ENCODE results near the gene LELP1.
A peak's percentile ranks its signal among the peaks of the same experiment; 100 is the strongest.

LELP1 gene

GRCh38 chr1:153248176-153248879 is 45.1 kb downstream of the LELP1 start:
- Mint-ChIP-seq H3K27me3 (peaks cover 34% of the 10 kb centered on the region), H3K9me3 (peaks cover 11 to 13% of the 10 kb centered on the region in 2 donors), H3K4me1 (no peaks in the 10 kb centered on the region), H3K4me3 (no peak overlapping the region), H3K27ac (no peak overlapping the region)
- DNase-seq (no peak), ATAC-seq (no peak)

- DNase-seq = no peak
- no peak overlapping the region for H3K4me3 Mint-ChIP-seq
- H3K4me1 Mint-ChIP-seq = no peaks in the 10 kb centered on the region
- H3K9me3 Mint-ChIP-seq = peaks cover 0 to under 1% of the 10 kb centered on the region in 2 donors
- H3K27ac Mint-ChIP-seq = no peak overlapping the region
- no peak for ATAC-seq
- H3K27me3 Mint-ChIP-seq = peaks cover 34% of the 10 kb centered on the region
These were observed 46.9 kb downstream of the LELP1 start for GRCh38 chr1:153250166-153250565.

- Mint-ChIP-seq H3K4me1 (no peaks in the 10 kb centered on the region), H3K27ac (no peak overlapping the region), H3K27me3 (peaks cover 34% of the 10 kb centered on the region), H3K4me3 (no peak overlapping the region), H3K9me3 (no peaks in the 10 kb centered on the region)
- DNase-seq = no peak
- no peak for ATAC-seq
These were observed 47.9 kb downstream of the LELP1 start for GRCh38 chr1:153251087-153251486.

DNA sequence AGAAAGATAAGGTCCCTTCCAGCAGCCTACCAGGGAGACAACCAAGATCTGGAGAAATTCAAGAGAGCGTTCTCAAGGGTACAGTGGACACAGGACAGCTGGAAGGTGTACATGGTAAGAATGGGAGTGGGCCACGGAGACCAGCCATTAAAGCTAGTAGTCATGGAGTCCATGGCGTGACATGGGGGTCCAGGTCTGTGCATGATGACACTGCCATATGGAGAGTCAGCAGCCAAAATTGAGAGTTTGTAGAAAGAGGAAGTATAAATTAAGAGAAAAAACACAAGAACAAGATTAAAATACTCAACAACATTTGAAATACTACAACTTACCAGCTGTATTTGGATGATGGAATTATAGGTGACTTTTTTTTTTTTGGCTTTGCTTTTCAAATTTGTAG is 48.3 kb downstream of the LELP1 start:
- Mint-ChIP-seq H3K27ac (no peak overlapping the region), H3K27me3 (peaks cover 34% of the 10 kb centered on the region), H3K4me3 (no peak overlapping the region), H3K9me3 (no peaks in the 10 kb centered on the region), H3K4me1 (no peaks in the 10 kb centered on the region)
- ATAC-seq (no peak), DNase-seq (no peak)

DNA sequence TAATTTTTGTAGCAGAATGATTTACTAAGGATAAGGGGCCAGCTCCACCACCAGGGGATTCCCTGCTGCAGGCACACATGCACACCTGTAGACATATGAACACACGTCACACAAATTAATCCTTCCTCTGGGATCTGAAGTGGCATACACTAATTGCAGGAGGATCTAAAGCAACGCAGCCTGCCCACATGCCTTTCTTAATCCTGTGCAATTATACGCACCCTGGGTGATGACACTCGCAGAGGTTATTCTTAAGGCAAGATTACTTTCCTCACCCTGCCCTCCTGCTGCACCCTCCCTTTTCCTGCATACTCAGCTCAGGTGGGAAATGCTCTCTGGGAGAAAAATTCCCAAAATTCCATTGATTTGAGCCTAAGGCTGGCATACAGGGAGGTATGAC is 48.8 kb downstream of the LELP1 start:
- peaks cover 34% of the 10 kb centered on the region for H3K27me3 Mint-ChIP-seq
- ATAC-seq (no peak), DNase-seq (no peak)
- no peaks in the 10 kb centered on the region for H3K9me3 Mint-ChIP-seq
- H3K4me3 Mint-ChIP-seq = no peak overlapping the region
- H3K4me1 Mint-ChIP-seq = no peaks in the 10 kb centered on the region
- no peak overlapping the region for H3K27ac Mint-ChIP-seq

GRCh38 chr1:153253076-153253475 is 49.8 kb downstream of the LELP1 start:
- no peak overlapping the region for H3K27ac Mint-ChIP-seq
- peaks cover 32% of the 10 kb centered on the region for H3K27me3 Mint-ChIP-seq
- H3K4me3 Mint-ChIP-seq = no peak overlapping the region
- DNase-seq (no peak), ATAC-seq (no peak)
- no peaks in the 10 kb centered on the region for H3K4me1 Mint-ChIP-seq
- no peaks in the 10 kb centered on the region for H3K9me3 Mint-ChIP-seq

GRCh38 chr1:153253693-153254092 is 50.5 kb downstream of the LELP1 start:
- H3K27ac Mint-ChIP-seq = no peak overlapping the region
- no peaks in the 10 kb centered on the region for H3K9me3 Mint-ChIP-seq
- ATAC-seq (peak; percentile 31), DNase-seq (no peak)
- peaks cover 37% of the 10 kb centered on the region for H3K27me3 Mint-ChIP-seq
- no peaks in the 10 kb centered on the region for H3K4me1 Mint-ChIP-seq
- no peak overlapping the region for H3K4me3 Mint-ChIP-seq
